Measurements from ENCODE around the gene IMMP2L. TPM values are rescaled to one million over a fixed set of nuclear protein-coding genes. Genes with fewer than 3 reads are reported as not detected.

Gene IMMP2L
- polyA plus RNA-seq, 1 of the 3 experiments (the other 2 are of a cell fraction), result 10.7 TPM

DNA sequence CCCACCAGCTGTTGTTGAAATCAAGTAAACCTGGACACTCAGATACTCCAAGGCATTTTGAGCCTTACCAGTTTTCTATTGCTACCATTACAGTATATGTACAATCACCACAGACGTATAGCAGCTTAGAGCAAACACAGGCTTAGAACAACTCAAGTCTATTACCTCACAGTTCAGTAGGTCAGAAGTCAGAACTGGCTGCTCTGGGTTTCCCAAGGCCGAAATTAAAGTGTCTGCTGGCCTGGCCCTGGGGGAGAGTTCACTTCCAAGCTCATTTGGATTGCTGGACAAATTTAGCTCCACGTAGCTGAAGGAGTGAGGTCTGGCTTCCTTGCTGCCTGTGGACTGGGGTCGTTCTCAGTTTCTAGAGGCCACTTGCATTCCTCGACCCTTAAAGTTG lies 731.5 kb downstream of the IMMP2L start:
- Histone ChIP-seq H3K9me2 (no peaks in the 10 kb centered on the region), H3K4me2 (no peak overlapping the region), H2AFZ (ENCODE audit: low read depth) (no peak overlapping the region), H3K27ac (ENCODE audit: low read depth in 2 of 2, low read length in 1 of 2) (no peak overlapping the region), H3F3A (replicated peaks; ENCODE audit: insufficient read depth) (no peaks in the 10 kb centered on the region), H3K9ac (no peak overlapping the region), H3K79me2 (ENCODE audit: insufficient read depth) (no peaks in the 10 kb centered on the region), H4K20me1 (ENCODE audit: insufficient read depth) (no peaks in the 10 kb centered on the region), H3K27me3 (ENCODE audit: insufficient read depth) (no peaks in the 10 kb centered on the region), H3K4me1 (ENCODE audit: control insufficient read depth in 1 of 2, insufficient read depth in 2 of 2, low read depth in 1 of 2, low read length in 1 of 2) (peaks cover 0 to 10% of the 10 kb centered on the region in 2 experiments; a peak in 2 of 4 replicates), H3K9me3 (no peaks in the 10 kb centered on the region), H3K36me3 (replicated peaks in 1 of 2; ENCODE audit: control insufficient read depth in 1 of 2, insufficient read depth in 2 of 2, low read length in 1 of 2) (no peaks in the 10 kb centered on the region), H3K4me3 (ENCODE audit: low read depth in 2 of 2, low read length in 1 of 2) (no peak overlapping the region)
- no peak for TF ChIP-seq IRF3 (IDR thresholded peaks at IDR 0.05; ENCODE audit: low read depth, low read length)
- no peak for TF ChIP-seq FOXJ3 (CRISPR knock-in tag; IDR thresholded peaks at IDR 0.05)
- no peak for TF ChIP-seq MEF2A (IDR thresholded peaks at IDR 0.05; ENCODE audit: borderline replicate concordance, low read depth)
- no peak for TF ChIP-seq SIN3A (IDR thresholded peaks at IDR 0.05; ENCODE audit: borderline replicate concordance, low read depth, low read length)
- TF ChIP-seq REST (IDR thresholded peaks at IDR 0.05; ENCODE audit: low read depth, low read length), result no peak
- no peak for TF ChIP-seq SMC3 (IDR thresholded peaks at IDR 0.05; ENCODE audit: low read depth, low read length)
- TF ChIP-seq EP300 (IDR thresholded peaks at IDR 0.05; ENCODE audit: borderline replicate concordance in 1 of 2, low read depth in 1 of 2, low read length in 1 of 2), result no peak
- POLR2A ChIA-PET, result no interaction called here
- WGBS (ENCODE audit: low lambda C conversion rate), result 64% methylated on average over 5 of the region's 5 CpGs
- CTCF ChIA-PET, result no interaction called here
- no peak for DNase-seq

- POLR2A ChIA-PET, result no interaction called here
- WGBS (ENCODE audit: low lambda C conversion rate), result 76% methylated on average over 2 of the region's 2 CpGs
- no peak for DNase-seq
These were observed 734.4 kb downstream of the IMMP2L start for GRCh38 chr7:110827936-110828335.

More at GRCh38 chr7:110827936-110828335, 734.4 kb downstream of the IMMP2L start:
- H3K27ac ChIP-seq (ENCODE audit: low read depth in 2 of 2, low read length in 1 of 2), result no peak overlapping the region
- no peaks in the 10 kb centered on the region for H3K79me2 ChIP-seq (ENCODE audit: insufficient read depth)
- TF ChIP-seq GABPA (IDR thresholded peaks at IDR 0.05; ENCODE audit: low read depth) (no peak), CHD2 (IDR thresholded peaks at IDR 0.05; ENCODE audit: low read length, partially characterized antibody) (no peak), TCF12 (IDR thresholded peaks at IDR 0.05) (no peak), NRF1 (IDR thresholded peaks at IDR 0.05; ENCODE audit: low read depth, low read length) (no peak), PBX3 (IDR thresholded peaks at IDR 0.05) (no peak)
- H3K9me3 ChIP-seq, result no peaks in the 10 kb centered on the region
- H4K20me1 ChIP-seq (ENCODE audit: insufficient read depth), result no peaks in the 10 kb centered on the region
- no peak overlapping the region for H3K9ac ChIP-seq
- H3K4me2 ChIP-seq, result no peak overlapping the region
- no peaks in the 10 kb centered on the region for H3K9me2 ChIP-seq
- H3K4me1 ChIP-seq (ENCODE audit: control insufficient read depth in 1 of 2, insufficient read depth in 2 of 2, low read depth in 1 of 2, low read length in 1 of 2), result no peaks in the 10 kb centered on the region; a peak in 1 of 4 replicates
- H3F3A ChIP-seq (replicated peaks; ENCODE audit: insufficient read depth), result no peaks in the 10 kb centered on the region
- CTCF ChIA-PET, result no interaction called here
- no peaks in the 10 kb centered on the region for H3K27me3 ChIP-seq (ENCODE audit: insufficient read depth)
- H3K4me3 ChIP-seq (ENCODE audit: low read depth in 2 of 2, low read length in 1 of 2), result no peak overlapping the region
- H2AFZ ChIP-seq (ENCODE audit: low read depth), result no peak overlapping the region
- H3K36me3 ChIP-seq (replicated peaks in 1 of 2; ENCODE audit: control insufficient read depth in 1 of 2, insufficient read depth in 2 of 2, low read length in 1 of 2), result no peaks in the 10 kb centered on the region

Data from SK-N-SH (cell line).